GM19035 (cell line): Measurements from ENCODE around the gene IL17REL.

Experiments
- ATAC-seq: cut with Tn5 transposase; IDR thresholded peaks from one replicate; pipeline ENCODE4 v1.9.1; 2021; ENCODE audit not compliant: unreplicated experiment

IL17REL gene

GRCh38 chr22:50012211-50013181 is at the start of gene IL17REL:
Gene IL17REL (minus strand): TSS chr22:50012765. CDS start chr22:50012646, 119 bp downstream.
- ATAC-seq, result no peak

- ATAC-seq, result no peak
Observed at GRCh38 chr22:50061824-50062355, 49.3 kb upstream of the IL17REL start.

DNA sequence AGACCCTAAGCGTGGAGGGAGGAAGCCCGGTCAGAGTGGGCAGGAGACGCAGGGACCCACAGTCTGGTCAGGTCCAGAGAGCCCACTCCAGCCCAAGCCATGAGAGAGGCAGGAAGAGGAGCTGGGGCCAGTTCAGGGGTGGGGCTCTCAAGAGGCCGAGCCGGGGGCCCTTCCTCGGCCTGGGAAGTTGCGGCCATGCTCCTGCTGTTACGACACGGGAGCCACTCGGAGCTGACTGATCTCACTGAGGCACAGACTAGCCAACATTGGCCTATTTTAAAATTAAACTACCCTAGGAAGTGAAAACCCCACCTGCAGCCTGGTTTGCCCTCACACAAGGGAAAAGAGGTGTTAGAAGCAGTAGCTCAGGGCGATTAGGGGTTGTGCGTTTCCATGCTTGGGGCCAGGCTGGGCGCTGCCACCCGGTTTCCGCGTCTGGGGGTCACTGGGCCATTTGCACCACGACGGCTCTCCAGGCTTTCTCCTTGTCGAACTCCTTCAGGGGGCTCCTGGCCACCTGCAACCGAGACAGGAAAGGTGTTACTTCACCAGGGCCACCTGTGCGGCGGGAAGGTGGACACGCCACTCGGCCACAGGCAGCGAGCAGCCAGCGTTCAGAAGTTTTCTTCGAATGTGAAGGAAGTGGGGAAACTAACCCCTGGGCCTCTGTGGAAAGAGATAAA is 48.7 kb upstream of the IL17REL start:
- ATAC-seq, result no peak

DNA sequence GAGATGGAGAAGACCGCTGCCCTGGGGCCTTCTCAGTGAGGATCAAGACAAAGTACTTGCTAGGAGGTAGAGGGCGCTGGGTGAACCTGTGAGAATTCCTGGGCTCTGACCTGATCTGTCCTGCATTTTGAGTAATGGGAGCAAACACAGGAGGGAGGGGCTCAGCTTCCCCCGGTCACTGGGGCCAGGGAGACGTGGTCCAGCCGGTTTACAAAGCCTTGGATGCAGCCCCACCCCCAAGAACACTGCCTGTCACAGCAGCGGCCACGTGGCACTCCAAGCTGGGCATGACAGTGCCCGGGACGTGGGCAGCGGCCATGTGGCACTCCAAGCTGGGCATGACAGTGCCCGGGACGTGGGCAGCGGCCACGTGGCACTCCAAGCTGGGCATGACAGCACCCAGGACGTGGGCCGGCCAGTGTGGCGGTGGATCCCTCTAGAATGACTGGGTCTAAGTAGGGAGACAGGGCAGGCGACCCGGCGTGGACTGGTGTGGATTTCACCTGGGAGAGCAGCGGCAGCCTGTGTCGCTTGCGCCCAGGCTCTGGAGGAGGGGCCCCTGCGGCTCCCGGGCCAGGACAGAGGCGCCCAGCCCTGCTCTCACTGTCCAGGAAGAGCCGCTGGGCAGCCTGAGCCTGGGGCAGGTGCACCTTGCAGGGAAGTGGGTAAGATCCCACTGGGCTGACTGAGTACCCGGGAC is 48.0 kb upstream of the IL17REL start:
- no peak for ATAC-seq

DNA sequence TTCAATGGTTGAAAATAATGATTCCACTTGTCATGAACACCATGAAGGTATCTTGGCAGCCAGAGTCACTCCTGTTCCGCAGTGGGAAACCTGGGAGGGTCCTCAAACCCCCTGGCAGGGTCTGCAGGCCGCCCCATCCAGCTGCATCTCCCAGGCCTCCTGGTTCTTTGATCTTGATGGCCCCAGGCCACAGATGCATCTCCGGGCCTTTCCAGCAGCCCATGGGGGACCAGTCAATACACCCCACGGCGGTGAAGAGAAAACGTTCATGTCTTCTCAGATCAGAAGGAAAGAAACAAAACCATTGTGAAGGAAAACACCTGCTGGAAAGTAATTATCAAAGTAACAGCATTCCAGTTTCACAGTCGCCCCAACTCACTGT is 47.3 kb upstream of the IL17REL start:
- no peak for ATAC-seq

GRCh38 chr22:50058906-50059880 is 46.6 kb upstream of the IL17REL start:
- ATAC-seq, result no peak

- ATAC-seq, result no peak
Observed at GRCh38 chr22:50058061-50058905, 45.7 kb upstream of the IL17REL start, which contains the start of gene TTLL8. Gene TTLL8 (minus strand): TSS chr22:50058298.

- ATAC-seq, result no peak
Observed at GRCh38 chr22:50057278-50058060, 44.9 kb upstream of the IL17REL start.

DNA sequence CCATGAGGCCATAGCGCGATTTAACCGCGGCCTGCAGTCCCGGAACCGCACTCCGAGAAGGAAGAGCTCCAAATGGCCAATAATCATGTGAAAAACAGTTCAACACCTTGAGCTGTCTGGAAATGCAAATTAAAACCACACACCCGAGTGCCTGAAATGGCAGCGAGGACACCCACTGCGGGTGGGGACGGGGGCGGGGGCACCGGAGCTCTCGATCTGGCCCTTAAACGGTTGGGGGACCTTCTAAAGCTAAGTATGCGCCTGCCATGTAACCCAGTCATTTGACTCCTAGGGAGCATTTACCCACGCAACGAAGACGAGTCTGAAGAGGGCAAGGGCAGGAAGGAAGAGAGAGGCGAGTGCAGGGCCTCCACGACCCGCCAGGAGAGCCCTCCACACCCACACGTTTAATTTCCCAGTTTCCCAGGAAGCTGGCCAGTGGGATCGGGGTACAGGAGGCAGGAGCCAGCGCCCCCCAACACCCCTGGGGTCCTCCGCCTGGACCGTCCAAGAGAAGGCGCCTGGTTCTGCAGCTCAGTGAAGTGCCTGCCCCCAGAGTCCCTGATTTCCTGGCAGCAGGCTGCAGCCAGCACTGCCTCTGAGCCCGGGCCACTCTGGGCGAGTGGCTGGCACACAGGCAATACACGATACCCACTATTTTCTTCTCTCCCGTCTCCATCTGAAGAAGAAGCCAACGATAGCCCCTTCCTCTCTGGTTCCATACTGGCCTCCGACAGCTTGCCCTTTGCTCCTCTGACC is 43.8 kb upstream of the IL17REL start:
- ATAC-seq, result no peak

GRCh38 chr22:50053861-50054260 is 41.3 kb upstream of the IL17REL start:
- no peak for ATAC-seq

DNA sequence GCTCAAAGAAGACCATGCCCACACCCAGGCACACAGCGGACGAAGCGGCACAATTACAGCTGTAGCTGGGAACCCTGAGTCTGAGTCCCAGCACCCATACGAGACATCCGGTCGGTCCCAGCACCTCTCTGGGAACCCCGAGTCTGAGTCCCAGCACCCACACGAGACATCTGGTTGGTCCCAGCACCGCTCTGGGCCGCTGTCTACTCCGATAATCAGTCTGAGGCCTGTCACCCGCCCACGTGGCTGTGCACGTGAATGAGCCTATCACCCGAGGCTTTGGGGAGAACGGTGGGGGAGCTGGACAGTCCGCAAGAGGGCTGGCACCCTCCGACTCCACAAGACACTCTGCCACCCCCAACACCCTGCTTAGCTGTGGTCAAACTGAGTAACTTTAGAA is 39.4 kb upstream of the IL17REL start:
- ATAC-seq, result no peak

DNA sequence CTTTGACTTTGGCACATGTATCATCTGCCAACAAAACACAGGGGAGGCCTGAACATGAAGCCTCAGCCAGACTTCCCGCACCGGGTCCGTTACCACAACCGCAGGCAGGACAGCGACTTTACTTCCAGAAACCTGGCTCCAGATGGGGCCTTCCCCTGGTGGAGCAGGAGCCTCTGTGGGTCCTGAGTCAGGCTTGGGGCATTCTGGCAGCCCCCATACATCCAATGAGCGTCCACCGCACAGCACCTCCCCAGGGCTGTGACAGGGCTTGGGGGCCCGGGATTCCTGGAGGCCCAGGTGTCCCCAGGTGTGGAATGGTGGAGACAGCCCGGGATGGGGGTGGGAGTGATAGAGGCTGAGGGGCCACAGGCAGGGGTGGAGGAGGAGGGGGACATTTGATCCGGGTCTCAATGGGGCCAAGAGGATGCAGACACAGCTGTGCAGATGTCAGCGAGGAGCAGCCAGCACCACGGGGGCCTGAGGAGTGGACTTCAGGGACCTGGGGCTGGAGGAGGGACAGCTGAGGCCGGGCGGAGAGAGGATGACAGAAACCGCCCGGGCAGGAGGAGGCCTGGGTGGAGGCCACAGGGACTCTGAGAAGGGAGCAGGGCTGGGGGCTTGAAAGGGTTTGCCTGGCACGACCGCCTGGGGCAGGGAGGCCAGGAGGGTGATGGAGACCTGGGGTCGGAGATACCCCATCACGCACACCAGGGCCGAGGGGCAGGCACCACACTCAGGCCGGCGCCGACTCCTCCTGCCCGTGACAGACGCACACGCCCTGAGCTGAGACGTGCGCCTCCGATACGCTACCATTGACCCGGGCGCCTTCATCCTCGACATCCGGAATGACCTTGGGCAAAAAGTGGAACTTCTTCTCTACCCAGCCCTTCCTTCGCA is 37.0 kb upstream of the IL17REL start:
- no peak for ATAC-seq

- ATAC-seq, result no peak
Observed at GRCh38 chr22:50048836-50049235, 36.3 kb upstream of the IL17REL start.

DNA sequence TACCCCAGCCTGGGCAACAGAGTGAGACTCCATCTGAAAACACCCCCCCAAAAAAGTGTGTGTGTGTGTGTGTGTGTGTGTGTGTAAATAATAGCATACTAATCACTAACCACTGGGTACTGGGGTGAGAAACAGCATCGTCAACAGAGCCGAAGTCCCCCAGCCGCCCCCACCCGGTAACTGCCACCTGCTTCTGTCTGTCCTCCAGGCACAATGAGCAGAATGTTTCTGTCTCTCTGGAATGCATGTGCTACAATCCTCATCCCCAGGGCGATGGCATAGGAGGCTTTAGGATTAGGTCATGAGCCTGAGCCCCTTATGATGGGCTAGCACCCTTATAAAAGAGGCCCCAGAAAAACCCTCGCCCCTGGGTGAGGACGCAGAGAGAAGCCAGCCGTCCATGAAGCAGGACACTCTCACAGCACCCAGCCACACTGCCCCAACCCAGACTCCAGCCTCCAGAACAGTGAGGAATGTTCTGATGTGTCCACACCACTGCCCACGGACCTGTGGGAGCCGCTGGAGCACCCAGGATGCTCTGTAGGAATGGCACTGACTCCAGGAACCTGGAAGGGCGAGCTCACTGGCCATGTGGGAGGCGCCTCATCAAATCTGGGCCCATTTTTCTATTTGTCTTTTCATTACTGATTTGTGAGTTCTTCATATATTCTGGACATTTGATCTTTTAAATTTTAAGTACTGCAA is 35.6 kb upstream of the IL17REL start:
- ATAC-seq, result no peak

DNA sequence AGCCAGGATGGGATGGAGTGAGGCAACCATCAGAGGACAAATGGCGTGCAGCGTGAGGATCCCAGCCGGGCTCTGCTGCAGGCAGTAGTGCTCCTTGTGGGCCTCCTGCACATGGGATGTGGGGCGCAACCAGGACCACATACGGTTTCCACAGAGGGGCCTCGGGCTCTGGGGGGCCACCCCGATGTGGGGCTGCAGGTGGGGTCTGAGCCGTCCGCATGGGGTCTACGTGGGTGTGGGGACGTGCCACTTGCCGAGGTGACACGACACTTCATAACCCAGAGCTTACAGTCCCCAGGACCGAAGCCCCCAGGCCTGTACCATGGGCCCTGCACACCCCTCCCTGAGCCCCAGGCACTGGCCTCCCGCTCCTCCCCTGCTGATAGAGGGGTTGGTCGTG is 34.8 kb upstream of the IL17REL start:
- ATAC-seq, result no peak
